HG02981 (cell line): Measurements from ENCODE around the gene DPH2.
A peak's percentile ranks its signal among the peaks of the same experiment; 100 is the strongest.

Experiments
- ATAC-seq: cut with Tn5 transposase; IDR thresholded peaks from one replicate; pipeline ENCODE4 v1.9.1; 2021; ENCODE audit warnings: mild to moderate bottlenecking, moderate library complexity; ENCODE audit not compliant: unreplicated experiment

The DPH2 gene

GRCh38 chr1:43963890-43964289, 5.9 kb upstream of the DPH2 start:
- no peak for ATAC-seq

DNA sequence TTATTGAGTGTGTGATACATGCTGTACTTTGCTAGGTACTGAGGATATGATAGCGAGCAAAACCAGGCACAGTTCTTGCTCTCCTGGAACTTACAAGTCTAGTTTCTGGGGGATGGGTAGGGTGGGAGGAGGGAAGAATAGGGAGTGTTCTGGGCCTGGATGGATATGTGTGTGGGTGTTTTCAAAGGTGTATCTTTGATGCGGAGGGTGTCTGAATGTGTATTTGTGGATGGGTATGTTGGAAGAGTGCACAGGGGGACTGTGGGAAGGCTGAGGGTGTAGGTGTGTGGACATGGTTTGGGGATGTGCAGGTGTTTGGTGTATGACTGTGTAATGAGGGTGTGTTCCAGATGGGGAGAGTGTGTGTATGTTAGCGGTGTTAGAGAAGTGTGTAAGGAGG, 4.5 kb upstream of the DPH2 start:
- ATAC-seq, result no peak

GRCh38 chr1:43968348-43968948, 1.4 kb upstream of the DPH2 start:
- ATAC-seq, result no peak

DNA sequence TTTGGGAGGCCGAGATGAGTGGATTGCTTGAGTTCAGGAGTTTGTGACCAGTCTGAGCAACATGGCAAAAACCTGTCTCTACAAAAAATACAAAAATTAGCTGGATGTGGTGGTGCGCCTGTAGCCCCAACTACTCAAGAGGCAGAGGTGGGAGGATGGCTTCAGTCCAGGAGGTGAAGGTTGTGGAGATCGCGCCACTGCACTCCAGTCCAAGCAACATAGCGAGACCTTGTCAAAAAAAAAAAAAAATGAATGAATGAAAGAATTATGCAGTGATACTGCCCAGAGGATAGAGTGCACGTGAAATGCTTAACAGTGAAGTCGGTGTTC, 429 bp upstream of the DPH2 start:
- no peak for ATAC-seq

DNA sequence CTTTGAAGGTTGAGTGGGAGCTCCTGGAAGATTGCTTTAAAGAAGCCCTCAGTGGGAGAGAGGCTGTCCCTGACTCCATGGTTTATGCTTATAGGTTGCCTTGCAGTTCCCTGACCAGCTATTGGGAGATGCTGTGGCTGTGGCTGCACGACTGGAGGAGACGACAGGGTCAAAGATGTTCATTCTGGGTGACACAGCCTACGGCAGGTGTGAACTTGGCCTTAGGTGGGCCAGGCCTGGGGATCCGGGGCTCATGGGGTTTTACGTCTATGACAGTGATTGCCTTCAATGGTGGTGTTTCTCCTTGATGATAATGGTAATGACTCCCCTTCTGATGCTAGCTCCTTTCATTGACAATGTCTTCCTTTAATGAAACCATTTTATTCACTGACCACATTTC, 692 bp downstream of the DPH2 start:
- no peak for ATAC-seq

GRCh38 chr1:43970911-43971310, 1.1 kb downstream of the DPH2 start:
- ATAC-seq, result no peak

GRCh38 chr1:43971336-43971980, 1.6 kb downstream of the DPH2 start:
- no peak for ATAC-seq

DNA sequence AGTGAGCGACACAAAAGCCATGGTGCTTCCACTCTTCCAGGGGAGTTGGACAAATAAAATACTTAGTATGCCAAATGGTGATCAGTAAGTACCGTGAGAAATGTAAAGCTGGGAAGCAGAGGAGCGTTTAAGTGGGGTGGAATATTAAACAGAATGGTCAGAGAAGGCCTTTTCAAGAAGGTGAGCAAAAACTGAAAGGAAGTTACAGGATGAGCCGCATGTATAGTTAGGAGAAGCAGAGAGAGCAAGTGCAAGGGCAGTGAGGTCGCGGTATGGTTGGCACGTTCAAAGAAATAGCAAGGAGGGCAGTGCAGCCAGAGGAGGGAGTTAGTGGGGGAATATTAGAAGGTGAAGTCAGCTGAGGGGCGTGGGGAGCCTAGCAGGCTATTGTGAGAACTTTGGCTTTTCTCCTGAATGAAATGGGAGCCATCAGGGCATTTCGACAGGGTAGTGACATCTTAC, 4.2 kb downstream of the DPH2 start:
- no peak for ATAC-seq

- peak; percentile 61 for ATAC-seq
Measured at GRCh38 chr1:43974443-43975248, 4.8 kb downstream of the DPH2 start, which contains the start of gene ATP6V0B. TSS of gene ATP6V0B (plus strand) at chr1:43974960. CDS start at chr1:43975041, 81 bp downstream.

DNA sequence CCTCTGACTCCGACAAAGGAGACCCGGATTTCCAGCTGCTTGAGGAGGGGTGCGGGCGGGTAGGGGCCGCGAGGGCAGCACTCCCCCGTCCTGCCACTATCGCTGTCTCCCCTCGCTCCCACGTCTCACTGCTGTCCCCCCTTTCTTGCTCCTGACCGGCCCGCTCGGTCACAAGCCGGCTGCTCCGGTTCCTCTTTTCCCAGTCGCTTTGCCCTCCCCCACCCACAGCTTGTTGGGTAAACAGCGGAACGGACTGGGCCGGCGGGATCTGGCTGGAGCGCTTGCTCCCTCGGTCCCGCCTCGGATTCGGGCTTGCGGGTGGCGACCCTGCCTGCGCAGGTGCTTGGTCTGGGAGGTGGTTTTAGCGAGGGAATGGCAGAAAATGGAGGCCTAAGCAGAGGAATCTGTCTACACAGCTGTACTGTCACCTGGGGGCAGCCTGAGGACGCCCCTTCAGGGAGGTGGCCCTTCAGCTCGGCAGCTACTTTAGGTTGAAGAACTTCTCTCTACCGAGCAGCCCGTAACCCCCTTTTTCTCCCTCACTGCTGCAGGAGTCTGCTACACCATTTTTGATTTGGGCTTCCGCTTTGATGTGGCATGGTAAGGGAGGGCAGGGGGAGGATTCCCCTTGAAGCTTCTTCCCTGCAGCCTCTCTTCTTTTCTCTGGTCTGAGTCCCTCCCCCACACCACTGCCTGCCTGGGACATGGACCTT, 5.6 kb downstream of the DPH2 start:
- ATAC-seq, result no peak

GRCh38 chr1:43976045-43976444, 6.2 kb downstream of the DPH2 start:
- ATAC-seq, result no peak

DNA sequence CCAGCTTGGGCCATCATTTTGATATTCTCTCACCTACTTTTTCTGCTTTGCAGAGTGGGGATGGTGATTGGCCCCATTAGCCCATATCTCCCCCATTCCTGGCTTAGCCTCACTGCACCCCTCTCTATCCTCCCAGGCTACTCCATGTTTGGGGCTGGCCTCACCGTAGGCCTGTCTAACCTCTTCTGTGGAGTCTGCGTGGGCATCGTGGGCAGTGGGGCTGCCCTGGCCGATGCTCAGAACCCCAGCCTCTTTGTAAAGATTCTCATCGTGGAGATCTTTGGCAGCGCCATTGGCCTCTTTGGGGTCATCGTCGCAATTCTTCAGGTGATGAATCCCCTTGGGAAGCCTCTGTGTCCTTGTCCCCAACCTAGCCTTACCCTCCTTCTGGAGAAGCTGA, 7.1 kb downstream of the DPH2 start:
- ATAC-seq, result no peak

- ATAC-seq, result no peak
Measured at GRCh38 chr1:43977376-43978263, 7.8 kb downstream of the DPH2 start.

DNA sequence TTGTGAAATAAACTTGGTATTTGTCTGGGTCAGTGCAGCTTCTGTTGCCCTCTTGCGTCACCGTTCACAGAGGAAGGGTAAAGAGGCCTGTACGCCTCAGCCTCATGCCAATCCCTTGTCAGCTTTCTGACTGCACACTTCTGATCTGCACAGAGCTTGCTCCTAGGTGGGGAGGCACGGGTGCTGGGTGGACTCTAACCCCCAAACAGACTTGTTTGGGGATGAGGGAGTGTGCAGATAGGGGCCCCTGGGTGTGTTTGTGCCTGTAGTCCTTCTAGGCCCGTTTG, 8.4 kb downstream of the DPH2 start:
- ATAC-seq, result no peak

DNA sequence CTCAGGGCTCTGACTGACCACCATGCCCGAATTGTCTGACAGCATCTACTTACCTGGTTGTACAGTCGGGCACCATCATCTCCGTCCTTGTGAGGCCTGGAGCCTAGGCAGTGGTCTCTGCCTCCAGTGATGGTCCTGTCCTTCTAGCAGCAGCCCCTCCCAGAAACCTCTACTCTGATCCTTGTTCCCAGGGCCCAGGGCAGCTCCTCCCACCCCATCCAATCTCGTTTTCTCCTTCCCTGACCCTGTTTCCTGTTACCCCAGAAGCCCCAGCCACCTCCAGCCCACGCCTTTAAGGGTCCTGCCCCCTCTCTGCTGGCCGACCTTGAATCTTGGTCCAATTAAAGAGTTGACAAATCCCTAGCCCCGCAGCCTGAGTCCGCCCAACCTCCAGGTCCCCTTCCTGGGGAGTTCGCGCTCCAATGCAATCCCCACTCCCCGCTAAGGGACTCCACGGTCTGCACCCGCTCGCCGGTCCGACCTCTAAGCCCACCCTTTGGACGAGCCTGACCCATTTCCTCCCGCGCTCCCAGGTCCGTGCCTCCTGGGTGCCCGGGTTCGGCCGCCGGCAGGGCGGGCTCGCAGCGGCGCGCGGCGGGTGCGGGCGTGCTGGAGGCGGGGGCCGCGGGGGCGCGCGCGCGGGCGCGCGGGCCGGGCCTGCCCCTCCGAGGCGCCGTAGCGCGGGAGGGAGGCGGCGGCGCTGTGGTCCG, 8.9 kb downstream of the DPH2 start, which contains the start of gene B4GALT2:
TSS of gene B4GALT2 (plus strand) at position 660 of the 710 bp plus-strand sequence. CDS start 1,951 bp downstream, outside the sequence.
- ATAC-seq, result no peak

DNA sequence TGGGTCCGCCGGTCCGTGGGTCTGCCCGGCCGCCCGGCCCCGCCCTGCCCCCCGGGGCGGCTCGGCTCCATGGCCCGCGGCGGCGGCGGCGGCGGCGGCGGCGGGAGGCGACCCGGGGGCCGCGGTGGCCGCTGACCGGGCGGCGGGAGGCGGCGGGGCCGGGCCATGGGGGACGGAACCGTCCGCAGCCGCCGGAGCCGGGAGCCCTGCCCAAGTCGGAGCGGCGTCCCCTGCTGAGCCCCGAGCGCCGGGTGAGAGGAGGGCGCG, 9.4 kb downstream of the DPH2 start:
- no peak for ATAC-seq

DNA sequence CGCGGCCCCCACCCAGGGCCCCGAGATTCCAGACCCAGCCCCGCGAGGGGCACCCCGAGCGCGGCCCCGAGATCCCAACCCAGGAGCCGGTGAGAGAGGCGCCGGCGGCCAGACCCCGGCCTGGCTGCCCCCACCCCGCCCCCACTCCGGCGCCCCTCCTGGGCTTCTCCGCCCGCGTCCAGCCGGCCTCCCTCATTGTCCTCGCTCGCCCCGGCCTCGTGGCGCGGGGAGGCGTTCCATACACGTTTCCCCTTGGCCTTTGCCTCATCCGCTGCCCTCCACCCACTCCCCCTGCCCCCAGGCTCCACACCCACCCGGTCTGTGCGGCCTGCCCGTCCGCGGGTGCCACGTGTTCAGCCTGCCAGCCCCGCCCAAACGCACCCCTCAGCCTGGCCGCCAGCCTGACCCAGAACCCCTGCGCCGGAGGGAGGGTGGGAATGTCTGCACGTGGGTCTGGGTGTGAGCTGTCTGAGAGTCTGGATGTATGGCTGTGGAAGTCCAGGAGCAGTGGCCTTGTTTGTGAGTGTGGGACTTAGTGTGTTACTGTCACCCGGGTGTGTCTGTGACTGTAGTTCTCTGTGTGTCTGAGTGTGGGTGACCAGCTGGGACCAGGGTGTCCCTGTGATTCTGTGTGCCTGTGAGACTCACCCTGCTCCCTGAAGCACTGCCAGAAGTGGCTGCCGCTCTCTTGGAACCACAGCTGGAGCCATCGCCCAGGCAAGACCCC, 9.9 kb downstream of the DPH2 start:
- ATAC-seq, result no peak

GRCh38 chr1:43980255-43981134, 10.7 kb downstream of the DPH2 start:
- no peak for ATAC-seq

DNA sequence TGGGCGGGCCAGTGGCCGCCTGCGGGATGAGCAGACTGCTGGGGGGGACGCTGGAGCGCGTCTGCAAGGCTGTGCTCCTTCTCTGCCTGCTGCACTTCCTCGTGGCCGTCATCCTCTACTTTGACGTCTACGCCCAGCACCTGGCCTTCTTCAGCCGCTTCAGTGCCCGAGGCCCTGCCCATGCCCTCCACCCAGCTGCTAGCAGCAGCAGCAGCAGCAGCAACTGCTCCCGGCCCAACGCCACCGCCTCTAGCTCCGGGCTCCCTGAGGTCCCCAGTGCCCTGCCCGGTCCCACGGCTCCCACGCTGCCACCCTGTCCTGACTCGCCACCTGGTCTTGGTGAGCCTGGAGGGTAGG, 11.3 kb downstream of the DPH2 start:
- no peak for ATAC-seq
